ENCODE measurements around the gene APOL5. TPM values are rescaled to one million over a fixed set of nuclear protein-coding genes. Genes with fewer than 3 reads are reported as not detected.

APOL5 gene
- total RNA-seq, 2 experiments from 2014 or later: 0.67 to 1.8 TPM

GRCh38 chr22:35728639-35729308 lies 11.1 kb downstream of the APOL5 start:
- intact Hi-C loops (cut with micrococcal nuclease; ENCODE audit: unreplicated experiment): loop anchor here (1.0 to 10.0 kb wide), 4 partner anchors 24 to 374 kb away; partner anchors contain the start of gene APOL6
- peak overlapping the region; percentile 83 for H3K4me2 ChIP-seq (ENCODE audit: low read length)
- no peaks in the 10 kb centered on the region for H3K9me2 ChIP-seq (ENCODE audit: insufficient read depth, low read length)
- peak; percentile 91 for DNase-seq (ENCODE audit: low spot score)
- H3K27ac ChIP-seq (ENCODE audit: low read depth, low read length, poor library complexity, severe bottlenecking): peak overlapping the region; percentile 91
- H4K20me1 ChIP-seq (ENCODE audit: insufficient read depth, low read length): no peaks in the 10 kb centered on the region
- TF ChIP-seq CTCF (conservative IDR thresholded peaks at IDR 0.05; ENCODE audit: low read length): peak; percentile 42
- no peak for TF ChIP-seq EZH2phosphoT487 (IDR thresholded peaks at IDR 0.05; ENCODE audit: borderline replicate concordance, low read depth, low read length)
- peak overlapping the region; percentile 7; the same call in 1 of the 2 replicates for H2AFZ ChIP-seq (ENCODE audit: low read length)
- H3K4me1 ChIP-seq (ENCODE audit: insufficient read depth, low read length, poor library complexity, severe bottlenecking): peaks cover 68% of the 10 kb centered on the region
- ChIA-PET CTCF (ENCODE audit: unreplicated experiment) (interaction anchor here (1.1 to 1.2 kb wide), 2 partner anchors 21 to 38 kb away, joined by 3 read pairs; no protein-coding TSS in a partner anchor), POLR2A (interaction anchor here (0.5 to 1.9 kb wide), 5 partner anchors 11 to 192 kb away, joined by 3 to 8 read pairs (median 3); partner anchors contain the start of gene APOL5)
- H3K9me3 ChIP-seq (ENCODE audit: low read length): no peaks in the 10 kb centered on the region
- H3K36me3 ChIP-seq (ENCODE audit: insufficient read depth, low read length): no peaks in the 10 kb centered on the region
- H3K79me2 ChIP-seq (ENCODE audit: insufficient read depth, low read depth, low read length): peaks cover 6% of the 10 kb centered on the region; the same call in 1 of the 2 replicates
- no TSS peak for BruUV-seq (replicated peaks)
- peak overlapping the region; percentile 67 for H3K4me3 ChIP-seq (ENCODE audit: low read depth, low read length, poor library complexity, severe bottlenecking)

- intact Hi-C loops (cut with micrococcal nuclease; ENCODE audit: unreplicated experiment): loop anchor here (1.0 to 10.0 kb wide), 4 partner anchors 23 to 375 kb away; partner anchors contain the start of gene APOL6
- peak; percentile 70 for DNase-seq (ENCODE audit: low spot score)
- Histone ChIP-seq H4K20me1 (ENCODE audit: insufficient read depth, low read length) (no peaks in the 10 kb centered on the region), H3K4me3 (ENCODE audit: low read depth, low read length, poor library complexity, severe bottlenecking) (peak overlapping the region; percentile 67), H3K9me3 (ENCODE audit: low read length) (no peaks in the 10 kb centered on the region), H3K4me1 (ENCODE audit: insufficient read depth, low read length, poor library complexity, severe bottlenecking) (peaks cover 71% of the 10 kb centered on the region), H3K79me2 (ENCODE audit: insufficient read depth, low read depth, low read length) (peaks cover 6% of the 10 kb centered on the region; the same call in 1 of the 2 replicates), H2AFZ (ENCODE audit: low read length) (peak overlapping the region; percentile 7; the same call in 1 of the 2 replicates), H3K27ac (ENCODE audit: low read depth, low read length, poor library complexity, severe bottlenecking) (peak overlapping the region; percentile 91), H3K9me2 (ENCODE audit: insufficient read depth, low read length) (no peaks in the 10 kb centered on the region), H3K36me3 (ENCODE audit: insufficient read depth, low read length) (no peaks in the 10 kb centered on the region), H3K4me2 (ENCODE audit: low read length) (peak overlapping the region; percentile 83)
- CTCF ChIA-PET (ENCODE audit: unreplicated experiment): interaction anchor here (1.1 to 1.2 kb wide), 2 partner anchors 21 to 37 kb away, joined by 3 read pairs; no protein-coding TSS in a partner anchor
- BruUV-seq (replicated peaks): TSS peak; percentile 97
- no peak for TF ChIP-seq CTCF (conservative IDR thresholded peaks at IDR 0.05; ENCODE audit: low read length)
- TF ChIP-seq EZH2phosphoT487 (IDR thresholded peaks at IDR 0.05; ENCODE audit: borderline replicate concordance, low read depth, low read length): no peak
- POLR2A ChIA-PET: interaction anchor here (0.5 to 1.9 kb wide), 4 partner anchors 19 to 191 kb away, joined by 3 to 6 read pairs (median 3); no protein-coding TSS in a partner anchor
These were observed 11.6 kb downstream of the APOL5 start for GRCh38 chr22:35729309-35729698.

Measured in OCI-LY7 (cell line).